GM18951 (cell line): ENCODE measurements around the gene HSP90AB1.

Experiments
- POLR2A ChIP-seq: IDR thresholded peaks from 4 replicates; pipeline ENCODE4 v1.6.1; 2011; ENCODE audit warnings: mild to moderate bottlenecking; ENCODE audit not compliant: insufficient read length, insufficient read depth; ENCODE audit errors: extremely low read depth
- in situ Hi-C: fragments of 300-500 bp; cut with MboI; formaldehyde crosslinking; loops from one replicate; pipeline ENCODE4 v1.12.0; 2022; ENCODE audit warnings: low sequenced_read_pairs, mixed read lengths, inconsistent platforms; ENCODE audit not compliant: unreplicated experiment

Gene HSP90AB1

DNA sequence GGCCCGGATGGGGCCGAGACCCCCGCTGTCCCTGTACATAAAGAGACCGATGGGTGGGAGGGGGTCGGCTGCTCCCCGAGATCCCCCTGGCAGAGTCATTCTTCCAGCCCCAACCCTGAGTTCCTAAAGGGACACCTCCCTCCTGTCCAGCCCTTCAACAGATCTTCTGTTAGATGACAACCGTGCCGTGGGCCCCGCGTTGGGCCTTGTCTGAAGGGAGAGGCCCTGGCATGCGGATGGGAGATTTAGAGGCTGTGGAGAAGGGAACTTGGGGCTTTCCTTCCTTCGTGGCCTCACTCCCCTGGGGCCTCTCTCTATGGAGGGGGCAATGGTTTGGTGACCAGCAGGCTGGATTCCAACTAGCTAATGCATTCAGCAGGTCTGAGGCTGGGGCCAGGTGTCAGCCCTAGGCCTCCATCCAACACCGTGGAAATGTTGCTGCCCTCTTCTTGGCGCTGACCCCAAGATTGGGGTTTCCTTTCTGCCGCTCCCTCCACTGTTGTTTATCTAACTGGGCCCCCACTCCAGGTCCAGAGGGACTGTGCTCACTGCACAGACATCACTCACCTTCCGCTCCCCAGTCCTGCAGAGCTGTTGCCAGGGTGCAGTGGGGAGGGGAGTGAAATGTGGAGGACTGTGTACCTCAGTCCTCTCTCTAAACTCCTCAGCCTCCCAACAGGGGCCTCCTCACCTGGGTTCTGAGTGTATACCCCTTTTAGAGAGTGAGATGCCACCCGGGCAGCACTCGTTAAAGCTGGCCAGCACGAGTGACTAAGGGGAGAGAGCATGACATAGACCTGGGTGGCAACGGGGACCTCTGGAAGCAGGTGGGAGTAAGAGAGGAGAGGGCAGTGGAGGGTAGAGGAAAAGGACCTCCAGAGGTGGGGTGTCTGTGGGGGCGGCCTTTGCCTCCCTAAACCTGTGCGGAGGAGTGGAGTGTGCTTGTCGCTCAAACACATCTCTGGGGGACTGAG is 30.1 kb downstream of the HSP90AB1 start:
- no peak for TF ChIP-seq POLR2A
- in situ Hi-C loops, result no loop called here

DNA sequence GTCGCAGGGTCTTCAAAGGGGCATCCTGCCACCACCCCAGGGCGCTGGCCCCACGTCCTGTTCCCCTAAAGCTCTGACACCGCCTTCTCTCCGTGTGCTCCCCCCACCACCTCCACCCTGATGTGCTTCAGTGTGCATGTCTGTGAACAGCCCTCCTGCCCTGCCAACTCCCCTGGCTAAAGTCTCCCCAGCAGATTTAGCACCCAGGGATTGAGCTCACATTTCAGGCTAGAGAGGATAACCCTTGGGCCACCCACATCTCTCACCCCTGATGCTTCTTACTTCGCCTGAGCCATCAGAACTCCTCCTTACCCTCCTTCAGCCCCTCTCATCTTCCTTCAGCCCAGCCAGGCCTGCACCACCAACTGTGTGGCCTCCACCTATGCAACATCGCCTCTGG is 30.9 kb downstream of the HSP90AB1 start:
- in situ Hi-C loops, result no loop called here
- TF ChIP-seq POLR2A, result no peak

DNA sequence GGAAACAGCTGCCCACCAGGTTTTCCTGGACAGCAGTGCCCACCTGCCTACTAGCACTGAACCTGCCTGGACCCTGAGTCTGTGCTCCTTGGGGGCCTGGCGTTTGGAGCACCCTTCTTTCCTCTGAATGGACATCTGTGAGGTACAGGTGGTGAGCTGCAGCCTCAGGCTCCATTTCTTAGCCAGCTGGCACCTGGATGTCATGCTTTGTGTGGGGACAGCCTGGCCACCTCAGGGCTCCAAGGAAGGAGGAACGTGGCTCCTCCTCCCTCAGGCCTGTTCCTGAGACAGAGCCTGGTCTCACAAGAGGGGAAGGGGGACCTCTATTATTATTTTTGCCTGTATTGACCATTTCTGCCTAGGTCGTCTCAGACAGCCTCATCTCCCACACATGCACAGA is 31.4 kb downstream of the HSP90AB1 start:
- no peak for TF ChIP-seq POLR2A
- in situ Hi-C loops, result no loop called here

DNA sequence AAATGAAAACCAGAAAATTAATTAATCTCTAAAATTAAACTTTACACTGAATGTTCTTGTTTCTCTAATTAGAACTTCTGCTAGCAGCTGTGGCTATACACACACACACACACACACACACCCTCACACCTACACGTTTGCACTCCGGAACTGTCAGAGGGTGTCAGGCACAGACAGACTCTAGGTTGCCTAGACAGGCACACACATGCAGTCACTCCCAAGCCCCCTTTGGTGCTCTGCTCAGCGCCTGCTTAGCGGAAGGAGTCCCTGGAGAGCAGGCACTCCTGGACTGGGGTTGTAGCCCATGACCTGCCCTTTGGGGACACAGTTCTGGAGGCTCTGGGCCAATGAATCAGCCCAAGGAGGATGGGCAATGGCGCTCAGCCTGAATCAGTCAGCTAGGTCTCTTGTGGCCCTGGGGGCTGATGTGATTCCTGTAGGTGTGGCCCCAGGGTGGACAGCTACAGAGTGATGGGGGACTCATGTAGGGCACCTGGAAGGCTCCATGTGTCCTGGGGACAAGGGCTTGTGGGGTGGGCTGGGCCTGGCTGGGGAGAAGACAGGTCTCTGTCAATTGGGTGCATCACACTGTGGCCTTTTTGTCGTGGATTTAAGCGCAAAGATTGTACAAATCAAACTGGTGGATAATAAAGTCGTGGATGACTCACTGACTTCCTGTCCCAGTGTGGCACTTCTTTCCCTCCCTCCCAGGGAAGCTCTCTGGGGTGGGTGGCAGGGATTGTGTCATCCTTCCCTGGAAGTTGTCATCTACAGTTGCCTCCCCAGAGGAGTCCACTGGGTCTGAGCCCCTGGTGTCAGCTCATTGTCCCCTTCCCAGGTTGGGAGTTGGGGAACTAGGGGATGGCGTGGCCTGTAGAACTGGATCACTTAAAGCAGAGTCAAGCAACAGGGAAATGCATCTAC is 32.1 kb downstream of the HSP90AB1 start:
- no peak for TF ChIP-seq POLR2A
- in situ Hi-C loops, result no loop called here

DNA sequence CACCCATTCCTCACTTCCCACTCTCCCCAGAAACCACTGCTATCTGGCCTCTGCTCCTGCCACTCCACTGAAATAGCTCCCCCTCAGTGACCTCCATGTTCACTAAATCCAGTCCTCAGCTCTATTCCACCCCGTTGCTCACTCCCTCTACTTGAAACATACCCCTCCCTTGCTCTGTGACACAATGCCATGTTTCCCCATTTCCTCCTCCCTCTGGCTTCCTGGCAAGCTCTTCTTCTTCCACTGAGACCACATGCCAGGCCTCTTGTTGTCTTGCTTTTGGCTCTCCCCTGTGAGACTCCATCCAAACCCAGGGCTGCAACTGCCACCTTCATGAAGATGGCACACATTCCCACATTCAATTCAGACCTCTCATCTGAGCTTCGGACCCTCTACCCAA is 37.2 kb downstream of the HSP90AB1 start:
- in situ Hi-C loops, result no loop called here
- TF ChIP-seq POLR2A, result no peak

DNA sequence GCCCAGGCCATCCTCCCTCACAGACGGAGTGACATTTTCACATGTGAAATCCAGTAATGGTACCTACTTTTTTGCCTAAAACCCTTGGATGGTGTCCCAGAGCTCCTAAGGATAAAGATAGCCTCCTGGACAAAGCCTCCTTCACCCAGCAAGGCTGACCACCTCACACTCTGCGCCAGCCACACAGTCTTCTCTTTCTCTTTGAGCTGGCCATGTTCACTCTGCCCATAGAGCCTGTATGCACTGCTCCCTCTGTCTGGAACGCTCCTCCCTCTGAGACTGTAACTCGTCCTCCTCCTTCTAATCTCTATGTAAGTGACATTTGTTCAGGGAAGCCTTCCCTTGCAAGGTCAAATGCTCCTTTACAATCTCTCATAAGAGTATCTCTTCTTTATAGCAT is 38.0 kb downstream of the HSP90AB1 start:
- in situ Hi-C loops, result no loop called here

DNA sequence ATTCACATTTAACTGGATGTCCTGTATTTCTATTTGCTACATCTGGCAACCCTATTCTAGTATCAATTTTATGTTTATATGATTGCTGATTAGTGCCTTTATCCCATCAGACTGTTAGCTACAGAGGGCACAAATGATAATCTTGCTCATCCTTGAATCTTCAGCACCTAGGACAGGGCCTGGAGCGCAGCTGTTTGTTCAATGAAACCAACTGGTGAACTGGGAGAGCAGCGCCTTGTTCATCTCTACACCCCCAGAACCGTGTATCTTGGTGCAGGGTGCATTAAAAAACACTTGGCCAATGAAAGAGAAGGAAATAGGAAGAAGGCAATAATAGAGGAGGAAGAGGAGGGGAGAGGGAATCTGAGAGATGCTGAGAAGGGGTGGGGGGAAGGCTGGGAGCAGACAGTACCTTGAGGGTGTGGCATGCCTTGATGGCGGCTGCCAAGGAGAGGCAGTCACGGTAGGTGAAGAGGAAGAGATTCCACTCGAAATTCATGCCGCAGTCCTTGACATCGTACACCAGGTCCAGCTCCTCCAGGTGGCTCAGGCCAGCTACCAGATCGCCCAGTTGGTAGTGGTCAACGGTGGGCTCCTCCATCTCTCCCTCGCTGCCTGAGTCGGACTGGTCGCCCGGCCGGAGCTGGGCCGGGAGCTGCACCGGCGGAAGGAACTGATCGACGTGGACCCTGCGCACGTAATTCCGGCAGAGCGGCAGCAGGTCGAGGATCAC is 38.8 kb downstream of the HSP90AB1 start:
- no peak for TF ChIP-seq POLR2A
- in situ Hi-C loops, result no loop called here

More for the DNA sequence above, 38.0 kb downstream of the HSP90AB1 start:
- TF ChIP-seq POLR2A, result no peak

DNA sequence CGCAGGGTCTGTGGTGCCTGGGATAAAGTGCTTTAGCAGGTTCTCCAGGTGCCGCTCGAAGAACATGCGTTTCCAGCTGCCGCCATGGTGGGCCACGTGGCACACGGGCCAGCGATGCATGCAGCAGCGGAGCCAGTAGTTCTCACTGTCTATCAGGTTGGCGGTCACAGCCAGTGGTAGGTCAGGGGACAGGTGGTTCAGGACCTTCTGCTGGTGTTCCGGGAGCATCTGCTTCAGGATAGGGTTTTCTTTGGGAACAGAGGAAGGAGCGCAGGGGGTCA is 39.3 kb downstream of the HSP90AB1 start:
- in situ Hi-C loops, result no loop called here
- TF ChIP-seq POLR2A, result no peak

DNA sequence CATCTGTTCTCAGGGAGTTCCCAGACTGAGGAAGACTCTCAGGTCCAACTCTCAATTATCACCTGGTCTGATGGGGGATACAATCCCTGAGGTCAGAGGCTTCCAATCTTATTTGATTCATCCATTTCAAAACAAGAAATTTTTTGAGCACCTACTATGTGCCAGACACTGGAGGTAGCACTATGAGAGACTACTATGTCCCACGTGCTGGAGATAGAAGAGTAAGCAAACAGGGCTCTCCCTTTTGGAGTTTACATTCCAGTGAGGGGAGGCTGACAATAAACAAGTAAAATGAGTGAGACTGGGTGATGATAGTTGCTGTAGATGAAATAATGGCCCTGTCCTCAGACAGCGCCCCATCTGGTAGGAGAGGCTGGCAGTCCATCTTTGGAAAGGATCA is 39.8 kb downstream of the HSP90AB1 start:
- TF ChIP-seq POLR2A, result no peak
- in situ Hi-C loops, result no loop called here

DNA sequence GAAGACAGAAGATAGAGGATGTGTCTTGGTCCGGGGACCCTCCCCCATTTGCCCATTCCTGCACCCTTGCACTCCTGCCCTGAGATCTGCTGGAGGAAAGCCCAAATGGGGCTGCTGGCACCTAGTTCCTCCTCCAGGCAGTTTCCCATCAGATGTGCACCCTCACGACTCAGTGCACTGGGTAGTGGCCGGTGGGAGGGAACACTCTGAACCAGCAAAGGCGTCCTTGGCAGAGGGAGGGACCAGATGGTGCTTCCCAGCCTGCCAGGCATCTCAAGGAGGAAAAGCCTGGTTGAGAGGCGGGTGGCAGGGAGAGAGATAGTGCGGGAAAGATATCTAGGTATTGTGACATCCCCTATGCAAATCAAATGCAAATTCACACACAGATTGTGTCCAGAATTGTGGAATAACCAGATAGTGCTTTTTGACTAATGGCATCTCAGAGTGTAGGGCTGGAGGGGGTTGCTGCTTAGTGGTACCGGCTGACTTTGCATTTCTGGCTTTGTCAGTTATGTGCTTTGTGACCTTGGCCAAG is 42.9 kb downstream of the HSP90AB1 start:
- no peak for TF ChIP-seq POLR2A
- in situ Hi-C loops, result no loop called here

DNA sequence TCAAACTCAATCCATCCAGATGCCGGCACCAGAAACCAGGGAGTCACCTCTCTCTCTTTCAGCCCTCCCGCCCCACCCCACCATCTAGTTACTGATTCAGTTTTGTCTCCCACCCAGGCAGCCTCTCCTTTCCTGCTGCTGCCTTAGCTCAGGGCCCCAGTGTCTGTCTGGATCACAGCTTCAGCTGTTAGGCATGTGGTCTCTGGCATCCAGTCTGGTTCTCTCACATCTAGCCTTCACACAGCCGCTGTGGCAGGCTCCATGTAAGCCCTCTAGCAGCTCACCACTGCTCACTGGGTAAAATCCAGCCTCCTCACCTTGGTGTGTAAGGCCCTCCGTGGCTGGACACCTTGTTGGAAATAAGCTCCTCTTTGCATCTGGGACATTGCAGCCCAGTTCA is 44.9 kb downstream of the HSP90AB1 start:
- TF ChIP-seq POLR2A, result no peak
- in situ Hi-C loops, result no loop called here

DNA sequence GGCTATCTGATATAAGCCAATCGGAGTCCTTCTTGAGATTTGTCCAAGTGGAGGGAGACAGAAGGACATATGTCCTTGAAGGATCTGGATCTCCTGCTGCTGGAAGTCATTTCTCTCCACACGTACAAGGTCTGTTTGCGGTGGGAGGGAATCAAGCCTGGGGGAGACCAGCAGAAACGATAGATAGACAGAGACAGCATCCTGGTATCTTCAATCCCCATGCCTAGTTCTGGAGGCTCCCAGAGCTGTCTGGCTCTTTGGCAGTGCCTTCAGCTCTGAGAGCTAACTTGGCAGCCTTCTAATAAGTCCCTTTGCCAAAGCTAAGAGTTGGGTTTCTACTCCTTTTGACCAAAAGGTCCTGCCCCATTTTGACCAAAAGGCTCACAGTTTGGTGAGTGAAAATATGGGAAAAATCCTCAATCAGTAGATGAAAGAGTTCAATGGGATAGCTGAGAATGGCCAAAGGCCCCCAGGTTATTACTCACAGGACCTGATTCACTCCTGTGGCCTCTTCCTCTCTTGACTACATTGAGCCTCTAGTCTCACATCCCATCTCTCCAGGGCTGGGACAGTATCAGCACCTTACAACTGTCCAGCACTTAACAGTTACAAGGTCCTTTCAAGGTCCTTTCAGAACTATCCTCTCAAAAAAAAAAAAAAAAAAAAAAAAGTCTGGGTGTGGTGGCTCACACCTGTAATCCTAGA is 45.9 kb downstream of the HSP90AB1 start:
- in situ Hi-C loops, result no loop called here
- TF ChIP-seq POLR2A, result no peak
